Lower leg skin (tissue), 4 donors: Measurements from ENCODE around the gene C1QL2. TPM values are rescaled to one million over a fixed set of nuclear protein-coding genes. Genes with fewer than 3 reads are reported as not detected.

ENCODE experiments used
- DNase-seq, 2 donors: peaks; one replicate each; pipeline ENCODE4 v3.0.0-alpha.2; 2019; ENCODE audit warnings: low spot score in 2 of 2
- H3K4me3 ChIP-seq: fragments of 200-600 bp; sonication (generic); 2 replicates; pipeline ENCODE4 v1.5.1; 2017; ENCODE audit warnings: mild to moderate bottlenecking, low read depth; ENCODE audit not compliant: poor library complexity, severe bottlenecking
- POLR2A ChIP-seq, 2 donors: fragments of 450-650 bp; IDR thresholded peaks; one replicate each; pipeline ENCODE4 v1.6.1; 2016 to 2017; ENCODE audit warnings: antibody characterized with exemption in 2 of 2, mild to moderate bottlenecking in 1 of 2, moderate library complexity in 1 of 2
- WGBS, 2 donors: methylation state at CpG; one replicate each; pipeline ENCODE4 v1.1.5; 2018; 5-methylcytosine and 5-hydroxymethylcytosine counted together
- intact Hi-C: fragments of 100-400 bp; cut with DNase I; formaldehyde crosslinking; loops from one replicate; pipeline ENCODE4 v1.15.0; 2023; ENCODE audit warnings: low total_unique reads
- total RNA-seq, 4 donors: library from RNA; depleted of rRNA; stranded (reverse); fragments of >200 nt; gene quantifications; one replicate each; pipeline ENCODE4 v1.1.0, GENCODE V29; 2016
- TF ChIP-seq, protein P1 (sequence below), 3 donors: fragments of 450-650 bp; IDR thresholded peaks; one replicate each; pipeline ENCODE4 v1.5.1; 2016; ENCODE audit warnings: antibody characterized with exemption in 3 of 3, mild to moderate bottlenecking in 3 of 3, moderate library complexity in 2 of 3

C1QL2 gene
- total RNA-seq, 4 donors from 2014 or later: 0.22 to 0.65 TPM; not detected in 2

DNA sequence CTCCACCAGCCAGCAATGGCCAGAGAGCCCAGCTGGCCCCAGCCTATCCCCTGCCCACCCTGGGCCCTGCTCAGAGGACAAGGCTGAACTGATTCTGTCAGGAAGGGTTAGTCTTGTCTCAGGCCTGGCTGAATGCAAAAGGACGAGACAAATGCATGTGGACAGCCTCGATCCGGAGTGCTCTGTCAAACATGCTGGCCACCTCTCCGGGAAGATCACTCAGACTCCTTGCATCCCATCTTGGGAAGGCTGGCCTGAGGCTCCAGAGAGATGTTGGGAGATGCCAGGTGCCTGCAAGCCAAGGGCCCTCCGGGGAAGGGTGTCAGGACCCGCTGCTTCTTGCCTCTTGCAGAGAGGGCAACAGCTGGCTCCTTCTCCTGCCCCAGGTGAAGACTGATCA, 20.2 kb upstream of the C1QL2 start:
- no peak for DNase-seq
- 72 to 90% methylated on average over 4 to 6 of the region's 6 CpGs for WGBS, 2 donors
- TF ChIP-seq, protein P1, sequence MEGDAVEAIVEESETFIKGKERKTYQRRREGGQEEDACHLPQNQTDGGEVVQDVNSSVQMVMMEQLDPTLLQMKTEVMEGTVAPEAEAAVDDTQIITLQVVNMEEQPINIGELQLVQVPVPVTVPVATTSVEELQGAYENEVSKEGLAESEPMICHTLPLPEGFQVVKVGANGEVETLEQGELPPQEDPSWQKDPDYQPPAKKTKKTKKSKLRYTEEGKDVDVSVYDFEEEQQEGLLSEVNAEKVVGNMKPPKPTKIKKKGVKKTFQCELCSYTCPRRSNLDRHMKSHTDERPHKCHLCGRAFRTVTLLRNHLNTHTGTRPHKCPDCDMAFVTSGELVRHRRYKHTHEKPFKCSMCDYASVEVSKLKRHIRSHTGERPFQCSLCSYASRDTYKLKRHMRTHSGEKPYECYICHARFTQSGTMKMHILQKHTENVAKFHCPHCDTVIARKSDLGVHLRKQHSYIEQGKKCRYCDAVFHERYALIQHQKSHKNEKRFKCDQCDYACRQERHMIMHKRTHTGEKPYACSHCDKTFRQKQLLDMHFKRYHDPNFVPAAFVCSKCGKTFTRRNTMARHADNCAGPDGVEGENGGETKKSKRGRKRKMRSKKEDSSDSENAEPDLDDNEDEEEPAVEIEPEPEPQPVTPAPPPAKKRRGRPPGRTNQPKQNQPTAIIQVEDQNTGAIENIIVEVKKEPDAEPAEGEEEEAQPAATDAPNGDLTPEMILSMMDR (IDR thresholded peaks at IDR 0.05): no peak
- TF ChIP-seq POLR2A (IDR thresholded peaks at IDR 0.05): no peak
- intact Hi-C loops: no loop called here
- no peak overlapping the region for H3K4me3 ChIP-seq

DNA sequence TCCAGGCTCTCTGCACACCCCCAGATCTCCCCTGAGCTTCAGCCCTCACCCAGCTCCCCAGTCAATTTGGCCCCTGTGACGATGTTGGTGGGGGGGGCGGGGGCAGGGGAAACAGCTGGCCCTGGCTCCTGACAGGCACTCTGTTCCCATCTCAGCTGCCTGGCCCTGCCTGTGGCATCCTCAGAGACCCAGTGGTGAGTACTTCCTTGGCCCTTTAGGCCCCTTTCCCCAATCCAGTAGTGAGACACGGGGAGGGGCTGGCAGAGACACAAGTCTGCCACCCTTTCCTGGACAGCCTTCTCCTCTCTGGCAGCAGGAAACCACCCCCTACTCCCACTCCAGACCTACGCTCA, 19.3 kb upstream of the C1QL2 start:
- DNase-seq: no peak
- 48 to 52% methylated on average over 4 of the region's 4 CpGs for WGBS, 2 donors
- no peak overlapping the region for H3K4me3 ChIP-seq
- TF ChIP-seq, protein P1 (IDR thresholded peaks at IDR 0.05): no peak
- TF ChIP-seq POLR2A (IDR thresholded peaks at IDR 0.05): no peak
- intact Hi-C loops: no loop called here

DNA sequence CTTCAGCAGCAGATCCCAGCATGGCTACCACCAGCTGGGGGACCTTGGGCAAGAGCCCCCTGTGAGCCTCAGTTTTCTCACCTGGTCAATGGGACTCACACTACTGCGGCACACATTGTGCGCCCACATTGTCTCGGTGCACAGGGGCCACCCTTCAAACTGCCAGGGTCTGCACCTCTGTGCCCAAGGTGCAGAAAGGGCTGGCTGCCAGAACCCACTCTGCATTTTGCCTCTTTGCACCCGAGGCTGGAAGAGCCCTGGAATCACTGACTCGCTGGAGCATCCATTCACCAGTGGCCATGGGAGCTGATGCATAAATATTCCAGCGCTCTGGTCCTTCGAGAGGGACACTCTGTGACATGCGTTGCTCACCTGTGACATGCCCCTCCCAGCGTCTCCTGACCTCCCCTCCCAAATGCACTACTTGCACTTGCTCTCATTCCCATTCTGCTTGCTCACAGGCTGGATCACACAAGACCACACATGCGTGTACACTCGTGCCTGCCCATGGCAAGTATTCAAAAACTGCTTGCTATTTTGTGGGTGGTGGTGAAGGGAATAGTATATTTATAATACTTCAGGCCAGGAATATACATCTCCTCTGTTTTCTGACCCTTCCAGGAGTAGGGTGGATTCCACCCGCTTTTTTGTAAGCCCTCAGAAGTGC, 18.8 kb upstream of the C1QL2 start:
- no peak for DNase-seq
- intact Hi-C loops: no loop called here
- no peak overlapping the region for H3K4me3 ChIP-seq
- TF ChIP-seq, protein P1 (IDR thresholded peaks at IDR 0.05): no peak
- TF ChIP-seq POLR2A (IDR thresholded peaks at IDR 0.05): no peak
- WGBS, 2 donors: 58 to 74% methylated on average over 12 of the region's 12 CpGs

DNA sequence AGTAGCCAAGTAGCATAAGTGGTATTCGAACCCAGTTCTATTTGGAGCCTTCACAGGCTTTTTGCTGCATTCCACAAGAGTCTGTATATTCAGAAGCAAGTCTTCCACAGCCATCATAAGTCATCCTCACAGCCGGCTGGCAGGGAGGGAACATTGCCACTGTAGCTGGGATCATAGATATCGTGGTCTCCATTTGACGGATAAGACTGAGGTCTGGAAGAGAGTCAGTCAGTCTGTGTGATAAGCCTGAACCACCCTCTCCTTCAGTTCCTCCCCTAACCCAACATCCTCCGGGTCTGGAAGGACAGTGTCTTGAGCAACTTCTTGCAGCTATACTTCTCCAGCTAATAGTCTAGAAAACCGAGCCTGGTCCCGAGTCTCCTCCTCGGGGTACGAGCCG, 17.0 kb upstream of the C1QL2 start:
- no peak overlapping the region for H3K4me3 ChIP-seq
- DNase-seq: no peak
- TF ChIP-seq, protein P1 (IDR thresholded peaks at IDR 0.05): no peak
- intact Hi-C loops: no loop called here
- 86% methylated on average over 10 of the region's 10 CpGs for WGBS, 2 donors

DNA sequence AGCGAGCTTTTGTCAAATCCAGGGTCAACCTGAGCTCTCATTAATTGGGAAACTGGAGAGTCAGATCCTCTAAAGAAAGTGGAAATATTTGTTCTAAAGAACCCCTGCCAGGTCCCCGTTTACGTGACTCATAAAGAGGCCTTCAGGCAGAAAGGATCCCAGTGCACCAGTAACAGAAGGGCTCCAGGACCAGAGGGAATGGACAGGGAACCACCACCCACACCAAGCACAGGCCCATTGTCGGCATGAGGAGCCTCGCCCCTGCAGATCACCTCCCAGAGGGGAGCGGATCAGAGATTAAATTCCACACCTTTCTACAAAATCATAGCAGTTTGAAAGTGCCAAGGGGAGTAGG, 16.4 kb upstream of the C1QL2 start:
- no peak for DNase-seq
- WGBS, 2 donors: 73 to 74% methylated on average over 6 of the region's 6 CpGs
- TF ChIP-seq, protein P1 (IDR thresholded peaks at IDR 0.05): no peak
- no peak for TF ChIP-seq POLR2A (IDR thresholded peaks at IDR 0.05)
- intact Hi-C loops: no loop called here
- no peak overlapping the region for H3K4me3 ChIP-seq
